Liver (tissue), 9 donors: ENCODE measurements around the gene RBP4. TPM values are rescaled to one million over a fixed set of nuclear protein-coding genes. Genes with fewer than 3 reads are reported as not detected.

ENCODE experiments used
- DNase-seq: peaks from one replicate; pipeline ENCODE4 v3.0.0-alpha.2; 2017; ENCODE audit warnings: low spot score
- H3K27ac ChIP-seq, 2 donors: one replicate each; pipeline ENCODE4 v1.7.0; 2013; ENCODE audit warnings: inconsistent platforms in 2 of 2, low read length in 2 of 2, control low read depth in 1 of 2, low read depth in 1 of 2, mild to moderate bottlenecking in 1 of 2
- H3K27me3 ChIP-seq, 4 donors: one replicate each; pipeline versions ENCODE4 v1.6.1 to v1.7.0; 2013; ENCODE audit warnings: low read length in 3 of 4, inconsistent platforms in 1 of 4, mild to moderate bottlenecking in 1 of 4, moderate library complexity in 1 of 4; ENCODE audit not compliant: control insufficient read depth in 4 of 4, insufficient read depth in 4 of 4
- H3K36me3 ChIP-seq, 4 donors: one replicate each; pipeline versions ENCODE4 v1.6.1 to v1.7.0; 2013; ENCODE audit warnings: low read length in 3 of 4, mild to moderate bottlenecking in 3 of 4, low read depth in 1 of 4, moderate library complexity in 1 of 4; ENCODE audit not compliant: control insufficient read depth in 4 of 4, insufficient read depth in 3 of 4
- H3K4me1 ChIP-seq, 4 donors: one replicate each; pipeline versions ENCODE4 v1.6.1 to v1.7.0; 2013; ENCODE audit warnings: low read length in 3 of 4, mild to moderate bottlenecking in 3 of 4, moderate library complexity in 1 of 4; ENCODE audit not compliant: control insufficient read depth in 4 of 4, insufficient read depth in 4 of 4
- H3K4me3 ChIP-seq, 3 donors: one replicate each; pipeline versions ENCODE4 v1.6.1 to v1.7.0; 2013; ENCODE audit warnings: low read length in 3 of 3, control low read depth in 1 of 3, low read depth in 1 of 3, mild to moderate bottlenecking in 1 of 3
- H3K9ac ChIP-seq, 2 donors: one replicate each; pipeline ENCODE4 v1.7.0; 2013; ENCODE audit warnings: low read length in 2 of 2, mild to moderate bottlenecking in 2 of 2, moderate library complexity in 2 of 2, control low read depth in 1 of 2, low read depth in 1 of 2
- H3K9me3 ChIP-seq, 4 donors: one replicate each; pipeline versions ENCODE4 v1.6.1 to v1.7.0; 2013; ENCODE audit warnings: low read length in 3 of 4; ENCODE audit not compliant: control insufficient read depth in 4 of 4
- FOXA1 ChIP-seq: IDR thresholded peaks from 2 replicates; pipeline ENCODE4 v1.6.1; 2016; ENCODE audit warnings: antibody characterized with exemption
- FOXA2 ChIP-seq: IDR thresholded peaks from 2 replicates; pipeline ENCODE4 v1.6.1; 2016; ENCODE audit warnings: antibody characterized with exemption
- GABPA ChIP-seq, 2 donors: IDR thresholded peaks in 1 of 2; conservative IDR thresholded peaks in 1 of 2; 2 replicates each; pipeline ENCODE4 v1.6.1; 2016; ENCODE audit warnings: antibody characterized with exemption in 2 of 2, mild to moderate bottlenecking in 1 of 2, moderate library complexity in 1 of 2
- HNF4A ChIP-seq, 2 donors: conservative IDR thresholded peaks; 2 replicates each; pipeline ENCODE4 v1.6.1; 2016; ENCODE audit warnings: antibody characterized with exemption in 2 of 2, mild to moderate bottlenecking in 2 of 2
- HNF4G ChIP-seq: IDR thresholded peaks from 2 replicates; pipeline ENCODE4 v1.6.1; 2016; ENCODE audit warnings: antibody characterized with exemption
- JUND ChIP-seq, 2 donors: IDR thresholded peaks; 2 replicates each; pipeline ENCODE4 v1.6.1; 2016; ENCODE audit warnings: antibody characterized with exemption in 2 of 2
- NR2F2 ChIP-seq: IDR thresholded peaks from 2 replicates; pipeline ENCODE4 v1.6.1; 2016; ENCODE audit warnings: antibody characterized with exemption
- RAD21 ChIP-seq, 2 donors: IDR thresholded peaks; 2 replicates each; pipeline ENCODE4 v1.6.1; 2016; ENCODE audit warnings: antibody characterized with exemption in 2 of 2, mild to moderate bottlenecking in 2 of 2
- RXRA ChIP-seq, 2 donors: IDR thresholded peaks; 2 replicates each; pipeline ENCODE4 v1.6.1; 2017 to 2018; ENCODE audit warnings: antibody characterized with exemption in 2 of 2, mild to moderate bottlenecking in 1 of 2
- SP1 ChIP-seq: IDR thresholded peaks from 2 replicates; pipeline ENCODE4 v1.6.1; 2018; ENCODE audit warnings: antibody characterized with exemption, mild to moderate bottlenecking
- TAF1 ChIP-seq: conservative IDR thresholded peaks from 2 replicates; pipeline ENCODE4 v1.6.1; 2016; ENCODE audit warnings: antibody characterized with exemption, mild to moderate bottlenecking
- YY1 ChIP-seq: IDR thresholded peaks from 2 replicates; pipeline ENCODE4 v1.6.1; 2016; ENCODE audit warnings: antibody characterized with exemption, mild to moderate bottlenecking
- WGBS: extraction: QIAGEN DNeasy Blood & Tissue Kit; methylation state at CpG from one replicate; pipeline ENCODE4 v1.1.7; 2013; 5-methylcytosine and 5-hydroxymethylcytosine counted together
- polyA plus RNA-seq, 2 donors: library from polyadenylated mRNA; stranded (reverse) in 1 of 2; unstranded in 1 of 2; fragments of 200-250 nt in 1 of 2; fragments of >200 nt in 1 of 2; fragmentation: Nextera tagmentation in 1 of 2; extraction: Ambion mirVana in 1 of 2; gene quantifications; one replicate each; pipeline versions ENCODE4 v1.2.1 to v1.2.3, GENCODE V29; 2013 to 2015
- total RNA-seq, 2 donors: library from RNA; depleted of rRNA; stranded (reverse); fragments of >200 nt; gene quantifications; one replicate each; pipeline ENCODE4 v1.2.3, GENCODE V29; 2014
- TF ChIP-seq, protein P1 (sequence below): IDR thresholded peaks from 2 replicates; pipeline ENCODE4 v1.6.1; 2016; ENCODE audit warnings: antibody characterized with exemption, mild to moderate bottlenecking
- TF ChIP-seq, protein P2 (sequence below): fragments of 150-350 bp; IDR thresholded peaks from 2 replicates; pipeline ENCODE4 v1.5.1; 2017; ENCODE audit warnings: improper control_type of control experiment, low read depth, low read length; ENCODE audit not compliant: missing input control
- TF ChIP-seq, protein P3 (sequence below): IDR thresholded peaks from 2 replicates; pipeline ENCODE4 v1.6.1; 2016; ENCODE audit warnings: antibody characterized with exemption
- TF ChIP-seq, protein P4 (sequence below): IDR thresholded peaks from 2 replicates; pipeline ENCODE4 v1.6.1; 2016; ENCODE audit warnings: antibody characterized with exemption
- donor health status: healthy.
- donor health status: healthy.
- donor health status: healthy.
- donor health status: healthy.
- donor health status: healthy.

The RBP4 gene
- total and polyA plus RNA-seq, 4 donors: 1,174 to 10,329 (median 3,953) TPM

DNA sequence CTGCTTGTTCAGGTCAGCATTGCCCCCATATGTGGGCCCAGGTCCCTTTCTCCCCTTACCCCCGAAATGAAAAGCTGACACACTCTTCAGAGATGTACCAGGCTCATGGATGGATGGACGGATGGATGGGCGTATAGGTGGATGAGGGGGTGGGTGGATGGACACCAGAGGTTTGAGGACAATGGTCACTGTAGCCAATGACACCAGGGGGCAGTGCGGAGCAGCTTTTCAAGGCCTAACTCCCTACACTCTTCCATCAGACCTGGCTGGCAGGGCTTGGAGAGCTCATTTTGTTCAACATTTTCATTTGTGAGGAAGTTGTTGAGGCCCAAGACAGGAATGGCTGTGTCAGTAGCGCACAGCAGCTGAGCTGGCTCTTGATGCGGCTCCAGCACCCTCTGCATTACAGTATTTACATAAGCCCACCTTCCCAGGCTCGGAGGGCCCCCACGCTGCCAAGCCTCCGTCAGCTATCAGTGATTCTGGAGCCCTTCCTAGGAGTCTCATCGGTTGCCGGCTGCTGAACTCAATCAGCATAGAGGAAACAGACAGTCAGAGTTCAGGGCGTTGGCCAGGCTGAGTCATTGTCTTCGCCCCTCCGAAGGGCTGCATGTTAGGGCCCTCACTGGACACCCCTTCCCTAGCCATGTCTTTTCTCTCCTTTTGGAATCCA, 46.1 kb downstream of the RBP4 start:
- Histone ChIP-seq H3K4me3 (no peak overlapping the region), H3K36me3 (no peaks in the 10 kb centered on the region), H3K27ac (no peak overlapping the region), H3K9me3 (peaks cover 0 to 3% (median 0%) of the 10 kb centered on the region in 4 donors), H3K9ac (no peak overlapping the region), H3K4me1 (peaks cover 0 to 2% (median 0%) of the 10 kb centered on the region in 4 donors), H3K27me3 (no peaks in the 10 kb centered on the region)
- TF ChIP-seq HNF4A (conservative IDR thresholded peaks at IDR 0.05) (no peak), SP1 (no peak), RAD21 (IDR thresholded peaks at IDR 0.05) (peak; percentile 90 to 96), TAF1 (no peak), FOXA2 (no peak), JUND (IDR thresholded peaks at IDR 0.05) (no peak), GABPA (IDR thresholded peaks at IDR 0.05 in 1 of 2, conservative IDR thresholded peaks at IDR 0.05 in 1 of 2) (no peak), RXRA (IDR thresholded peaks at IDR 0.05) (no peak), HNF4G (no peak)
- TF ChIP-seq, protein P1, sequence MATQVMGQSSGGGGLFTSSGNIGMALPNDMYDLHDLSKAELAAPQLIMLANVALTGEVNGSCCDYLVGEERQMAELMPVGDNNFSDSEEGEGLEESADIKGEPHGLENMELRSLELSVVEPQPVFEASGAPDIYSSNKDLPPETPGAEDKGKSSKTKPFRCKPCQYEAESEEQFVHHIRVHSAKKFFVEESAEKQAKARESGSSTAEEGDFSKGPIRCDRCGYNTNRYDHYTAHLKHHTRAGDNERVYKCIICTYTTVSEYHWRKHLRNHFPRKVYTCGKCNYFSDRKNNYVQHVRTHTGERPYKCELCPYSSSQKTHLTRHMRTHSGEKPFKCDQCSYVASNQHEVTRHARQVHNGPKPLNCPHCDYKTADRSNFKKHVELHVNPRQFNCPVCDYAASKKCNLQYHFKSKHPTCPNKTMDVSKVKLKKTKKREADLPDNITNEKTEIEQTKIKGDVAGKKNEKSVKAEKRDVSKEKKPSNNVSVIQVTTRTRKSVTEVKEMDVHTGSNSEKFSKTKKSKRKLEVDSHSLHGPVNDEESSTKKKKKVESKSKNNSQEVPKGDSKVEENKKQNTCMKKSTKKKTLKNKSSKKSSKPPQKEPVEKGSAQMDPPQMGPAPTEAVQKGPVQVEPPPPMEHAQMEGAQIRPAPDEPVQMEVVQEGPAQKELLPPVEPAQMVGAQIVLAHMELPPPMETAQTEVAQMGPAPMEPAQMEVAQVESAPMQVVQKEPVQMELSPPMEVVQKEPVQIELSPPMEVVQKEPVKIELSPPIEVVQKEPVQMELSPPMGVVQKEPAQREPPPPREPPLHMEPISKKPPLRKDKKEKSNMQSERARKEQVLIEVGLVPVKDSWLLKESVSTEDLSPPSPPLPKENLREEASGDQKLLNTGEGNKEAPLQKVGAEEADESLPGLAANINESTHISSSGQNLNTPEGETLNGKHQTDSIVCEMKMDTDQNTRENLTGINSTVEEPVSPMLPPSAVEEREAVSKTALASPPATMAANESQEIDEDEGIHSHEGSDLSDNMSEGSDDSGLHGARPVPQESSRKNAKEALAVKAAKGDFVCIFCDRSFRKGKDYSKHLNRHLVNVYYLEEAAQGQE: no peak
- TF ChIP-seq, protein P2, sequence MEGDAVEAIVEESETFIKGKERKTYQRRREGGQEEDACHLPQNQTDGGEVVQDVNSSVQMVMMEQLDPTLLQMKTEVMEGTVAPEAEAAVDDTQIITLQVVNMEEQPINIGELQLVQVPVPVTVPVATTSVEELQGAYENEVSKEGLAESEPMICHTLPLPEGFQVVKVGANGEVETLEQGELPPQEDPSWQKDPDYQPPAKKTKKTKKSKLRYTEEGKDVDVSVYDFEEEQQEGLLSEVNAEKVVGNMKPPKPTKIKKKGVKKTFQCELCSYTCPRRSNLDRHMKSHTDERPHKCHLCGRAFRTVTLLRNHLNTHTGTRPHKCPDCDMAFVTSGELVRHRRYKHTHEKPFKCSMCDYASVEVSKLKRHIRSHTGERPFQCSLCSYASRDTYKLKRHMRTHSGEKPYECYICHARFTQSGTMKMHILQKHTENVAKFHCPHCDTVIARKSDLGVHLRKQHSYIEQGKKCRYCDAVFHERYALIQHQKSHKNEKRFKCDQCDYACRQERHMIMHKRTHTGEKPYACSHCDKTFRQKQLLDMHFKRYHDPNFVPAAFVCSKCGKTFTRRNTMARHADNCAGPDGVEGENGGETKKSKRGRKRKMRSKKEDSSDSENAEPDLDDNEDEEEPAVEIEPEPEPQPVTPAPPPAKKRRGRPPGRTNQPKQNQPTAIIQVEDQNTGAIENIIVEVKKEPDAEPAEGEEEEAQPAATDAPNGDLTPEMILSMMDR: peak; percentile 70
- peak; percentile 83 for DNase-seq
- WGBS: 50% methylated on average over 14 of the region's 14 CpGs

DNA sequence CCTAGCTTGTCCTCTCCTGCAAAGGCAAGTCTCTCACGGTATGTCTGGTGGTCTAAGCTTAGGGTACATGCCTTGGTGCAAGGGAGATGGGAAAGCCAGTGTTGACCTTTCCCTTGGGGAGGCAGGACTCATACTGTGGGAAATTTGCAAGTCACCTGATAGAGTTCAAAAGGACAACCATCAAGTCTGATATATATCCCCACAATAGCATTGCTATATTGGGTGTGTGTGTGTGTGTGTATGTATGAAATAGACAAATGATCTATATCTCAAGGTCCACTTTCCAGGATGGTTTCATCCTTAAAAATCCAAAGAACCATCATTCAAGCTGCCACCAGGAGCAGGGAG, 46.7 kb downstream of the RBP4 start:
- H3K9me3 ChIP-seq: no peaks in the 10 kb centered on the region
- no peak overlapping the region for H3K9ac ChIP-seq
- DNase-seq: no peak
- H3K4me3 ChIP-seq: no peak overlapping the region
- H3K27me3 ChIP-seq: no peaks in the 10 kb centered on the region
- no peak for TF ChIP-seq NR2F2
- TF ChIP-seq YY1: no peak
- TF ChIP-seq FOXA2: no peak
- TF ChIP-seq, protein P3, sequence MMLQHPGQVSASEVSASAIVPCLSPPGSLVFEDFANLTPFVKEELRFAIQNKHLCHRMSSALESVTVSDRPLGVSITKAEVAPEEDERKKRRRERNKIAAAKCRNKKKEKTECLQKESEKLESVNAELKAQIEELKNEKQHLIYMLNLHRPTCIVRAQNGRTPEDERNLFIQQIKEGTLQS: no peak
- no peak for TF ChIP-seq FOXA1
- TF ChIP-seq HNF4A (conservative IDR thresholded peaks at IDR 0.05): no peak
- TF ChIP-seq HNF4G: no peak
- TF ChIP-seq, protein P1: no peak
- no peak for TF ChIP-seq SP1
- no peak for TF ChIP-seq TAF1
- no peak for TF ChIP-seq GABPA (IDR thresholded peaks at IDR 0.05 in 1 of 2, conservative IDR thresholded peaks at IDR 0.05 in 1 of 2)
- TF ChIP-seq, protein P4, sequence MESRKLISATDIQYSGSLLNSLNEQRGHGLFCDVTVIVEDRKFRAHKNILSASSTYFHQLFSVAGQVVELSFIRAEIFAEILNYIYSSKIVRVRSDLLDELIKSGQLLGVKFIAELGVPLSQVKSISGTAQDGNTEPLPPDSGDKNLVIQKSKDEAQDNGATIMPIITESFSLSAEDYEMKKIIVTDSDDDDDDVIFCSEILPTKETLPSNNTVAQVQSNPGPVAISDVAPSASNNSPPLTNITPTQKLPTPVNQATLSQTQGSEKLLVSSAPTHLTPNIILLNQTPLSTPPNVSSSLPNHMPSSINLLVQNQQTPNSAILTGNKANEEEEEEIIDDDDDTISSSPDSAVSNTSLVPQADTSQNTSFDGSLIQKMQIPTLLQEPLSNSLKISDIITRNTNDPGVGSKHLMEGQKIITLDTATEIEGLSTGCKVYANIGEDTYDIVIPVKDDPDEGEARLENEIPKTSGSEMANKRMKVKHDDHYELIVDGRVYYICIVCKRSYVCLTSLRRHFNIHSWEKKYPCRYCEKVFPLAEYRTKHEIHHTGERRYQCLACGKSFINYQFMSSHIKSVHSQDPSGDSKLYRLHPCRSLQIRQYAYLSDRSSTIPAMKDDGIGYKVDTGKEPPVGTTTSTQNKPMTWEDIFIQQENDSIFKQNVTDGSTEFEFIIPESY: no peak
- H3K4me1 ChIP-seq: peaks cover 0 to 2% (median 0%) of the 10 kb centered on the region in 4 donors
- no peak overlapping the region for H3K27ac ChIP-seq
- WGBS: 90% methylated on average over 1 of the region's 1 CpG
- H3K36me3 ChIP-seq: no peaks in the 10 kb centered on the region
